Measurements from ENCODE around the gene SERF2. TPM values are rescaled to one million over a fixed set of nuclear protein-coding genes. Genes with fewer than 3 reads are reported as not detected.

Gene SERF2
- total RNA-seq, 4 donors from 2014 or later, result 790 to 927 (median 897) TPM

- DNase-seq (ENCODE audit: low spot score) (no peak), ATAC-seq (ENCODE audit: low FRiP score) (no peak)
- TF ChIP-seq CTCF (IDR thresholded peaks at IDR 0.05), result no peak
These were observed 28.2 kb upstream of the SERF2 start for GRCh38 chr15:43763819-43764446.

- TF ChIP-seq CTCF (IDR thresholded peaks at IDR 0.05), result no peak
- DNase-seq (ENCODE audit: low spot score) (peak; percentile 53), ATAC-seq (ENCODE audit: low FRiP score) (peak; percentile 58)
These were observed 22.4 kb upstream of the SERF2 start for GRCh38 chr15:43769584-43770228.

GRCh38 chr15:43771816-43772215, 20.3 kb upstream of the SERF2 start:
- no peak for TF ChIP-seq CTCF (IDR thresholded peaks at IDR 0.05)
- peak; percentile 29 for ATAC-seq (ENCODE audit: low FRiP score)
- DNase-seq (ENCODE audit: low spot score), result no peak

- no peak for TF ChIP-seq CTCF (IDR thresholded peaks at IDR 0.05)
- no peak for ATAC-seq (ENCODE audit: low FRiP score)
- DNase-seq (ENCODE audit: low spot score), result no peak
These were observed 19.5 kb upstream of the SERF2 start for GRCh38 chr15:43772624-43773023.

- no peak for DNase-seq (ENCODE audit: low spot score)
- TF ChIP-seq CTCF (IDR thresholded peaks at IDR 0.05), result no peak
- ATAC-seq (ENCODE audit: low FRiP score), result no peak
These were observed 18.1 kb upstream of the SERF2 start for GRCh38 chr15:43774062-43774461.

GRCh38 chr15:43775411-43775965, 16.6 kb upstream of the SERF2 start:
- DNase-seq (ENCODE audit: low spot score) (no peak), ATAC-seq (ENCODE audit: low FRiP score) (no peak)
- TF ChIP-seq CTCF (IDR thresholded peaks at IDR 0.05), result no peak
